SK-N-SH (cell line): ENCODE results near the gene IRX2. TPM values are rescaled to one million over a fixed set of nuclear protein-coding genes. Genes with fewer than 3 reads are reported as not detected.

Experiments used
- CTCF ChIA-PET: fragments of 300-600, 350-600 bp; formaldehyde crosslinking; extraction: SDS; loops from one replicate; lab custom pipeline; 2021; lab: Yijun Ruan, JAX
- POLR2A ChIA-PET: fragments of 350-600 bp; sonication (Branson Sonifier 250); formaldehyde crosslinking; extraction: SDS; loops from one replicate; lab custom pipeline; 2020; ENCODE audit warnings: antibody characterized with exemption, inconsistent platforms; lab: Yijun Ruan, JAX
- DNase-seq: peaks from one replicate; pipeline ENCODE4 v3.0.0; 2012
- H2AFZ ChIP-seq: fragments of 200-600 bp; sonication (generic); 2 replicates; pipeline ENCODE4 v1.8.1; 2016; ENCODE audit warnings: antibody characterized with exemption, mild to moderate bottlenecking, low read depth
- H3F3A ChIP-seq: fragments of 200-600 bp; sonication (generic); replicated peaks from 2 replicates; pipeline ENCODE3; 2016; ENCODE audit warnings: antibody characterized with exemption, mild to moderate bottlenecking; ENCODE audit not compliant: insufficient read depth
- H3K27ac ChIP-seq, 2 experiments: fragments of 200-500 bp in 1 of 2; fragments of 200-600 bp in 1 of 2; sonication (Bioruptor generic) in 1 of 2; sonication (generic), shearing (Covaris generic) in 1 of 2; 2 replicates each; pipeline versions ENCODE4 v1.5.1 to v1.6.1; 2014 to 2016; ENCODE audit warnings: low read depth in 2 of 2, inconsistent platforms in 1 of 2, low read length in 1 of 2, mild to moderate bottlenecking in 1 of 2, mixed read lengths in 1 of 2
- H3K27me3 ChIP-seq: fragments of 200-600 bp; sonication (generic), shearing (Covaris generic); 2 replicates; pipeline ENCODE4 v1.6.1; 2016; ENCODE audit warnings: mixed run types; ENCODE audit not compliant: insufficient read depth
- H3K36me3 ChIP-seq, 2 experiments: fragments of 200-500 bp in 1 of 2; fragments of 200-600 bp in 1 of 2; sonication (Bioruptor generic) in 1 of 2; sonication (generic) in 1 of 2; replicated peaks in 1 of 2; 2 replicates each; pipeline versions ENCODE3 to v1.5.1; 2014 to 2016; ENCODE audit warnings: low read length in 1 of 2, mild to moderate bottlenecking in 1 of 2; ENCODE audit not compliant: insufficient read depth in 2 of 2, control insufficient read depth in 1 of 2
- H3K4me1 ChIP-seq, 2 experiments: fragments of 200-500 bp in 1 of 2; fragments of 200-600 bp in 1 of 2; sonication (Bioruptor generic) in 1 of 2; sonication (generic), shearing (Covaris generic) in 1 of 2; 2 replicates each; pipeline versions ENCODE4 v1.5.1 to v1.6.1; 2014 to 2016; ENCODE audit warnings: low read depth in 1 of 2, low read length in 1 of 2, mixed run types in 1 of 2; ENCODE audit not compliant: insufficient read depth in 2 of 2, control insufficient read depth in 1 of 2
- H3K4me2 ChIP-seq: fragments of 200-600 bp; sonication (generic), shearing (Covaris generic); 2 replicates; pipeline ENCODE4 v1.6.1; 2017; ENCODE audit warnings: mixed run types
- H3K4me3 ChIP-seq, 2 experiments: fragments of 200-500 bp in 1 of 2; fragments of 200-600 bp in 1 of 2; sonication (Bioruptor generic) in 1 of 2; sonication (generic), shearing (Covaris generic) in 1 of 2; 2 replicates each; pipeline versions ENCODE4 v1.5.1 to v1.8.1; 2014 to 2016; ENCODE audit warnings: low read depth in 2 of 2, inconsistent platforms in 1 of 2, low read length in 1 of 2, mild to moderate bottlenecking in 1 of 2, mixed read lengths in 1 of 2, moderate library complexity in 1 of 2
- H3K79me2 ChIP-seq: fragments of 200-600 bp; sonication (generic); 2 replicates; pipeline ENCODE4 v1.8.1; 2017; ENCODE audit warnings: mild to moderate bottlenecking; ENCODE audit not compliant: insufficient read depth
- H3K9ac ChIP-seq: fragments of 200-600 bp; sonication (generic); 2 replicates; pipeline ENCODE4 v1.6.1; 2017; ENCODE audit warnings: mixed run types
- H3K9me2 ChIP-seq: fragments of 200-600 bp; sonication (generic); 2 replicates; pipeline ENCODE4 v1.6.1; 2017; ENCODE audit warnings: mixed run types
- H3K9me3 ChIP-seq: fragments of 200-600 bp; sonication (generic); 2 replicates; pipeline ENCODE4 v1.6.1; 2017; ENCODE audit warnings: mixed run types, mild to moderate bottlenecking, moderate library complexity
- H4K20me1 ChIP-seq: fragments of 200-600 bp; sonication (generic); 2 replicates; pipeline ENCODE4 v1.6.1; 2017; ENCODE audit warnings: mild to moderate bottlenecking, mixed run types; ENCODE audit not compliant: insufficient read depth
- ELF1 ChIP-seq: IDR thresholded peaks from 2 replicates; pipeline ENCODE4 v1.4.0; 2012
- EP300 ChIP-seq, 2 experiments: IDR thresholded peaks; 2 replicates each; pipeline versions ENCODE4 v1.4.0 to v1.6.1; 2012; ENCODE audit warnings: borderline replicate concordance in 1 of 2, low read depth in 1 of 2, low read length in 1 of 2
- FOSL2 ChIP-seq: IDR thresholded peaks from 2 replicates; pipeline ENCODE4 v1.4.0; 2012; ENCODE audit warnings: low read depth, mild to moderate bottlenecking, moderate library complexity, borderline replicate concordance
- FOXJ3 ChIP-seq: sonication (generic); formaldehyde crosslinking; IDR thresholded peaks from 2 replicates; pipeline ENCODE4 v1.5.1; 2020; ENCODE audit warnings: mild to moderate bottlenecking, missing genetic modification reagents
- GATA2 ChIP-seq: sonication (generic); formaldehyde crosslinking; IDR thresholded peaks from 2 replicates; pipeline ENCODE4 v1.5.0; 2020; ENCODE audit warnings: mild to moderate bottlenecking, missing genetic modification reagents
- JUND ChIP-seq: IDR thresholded peaks from 2 replicates; pipeline ENCODE4 v1.4.0; 2012
- PBX3 ChIP-seq: IDR thresholded peaks from 2 replicates; pipeline ENCODE4; 2012
- POLR2AphosphoS5 ChIP-seq: IDR thresholded peaks from 2 replicates; pipeline ENCODE4 v1.6.1; 2012; ENCODE audit warnings: low read depth, low read length
- RCOR1 ChIP-seq: fragments of 150-350 bp; IDR thresholded peaks from 2 replicates; pipeline ENCODE4 v1.6.1; 2017; ENCODE audit warnings: antibody characterized with exemption, low read length
- SMC3 ChIP-seq: IDR thresholded peaks from 2 replicates; pipeline ENCODE4 v1.6.1; 2012; ENCODE audit warnings: low read depth, low read length, improper control_type of control experiment
- TAF1 ChIP-seq: IDR thresholded peaks from 2 replicates; pipeline ENCODE4 v1.6.1; 2012; ENCODE audit warnings: low read depth, mild to moderate bottlenecking, low read length, moderate library complexity, borderline replicate concordance
- TCF12 ChIP-seq: IDR thresholded peaks from 2 replicates; pipeline ENCODE4 v1.4.0; 2012
- TEAD4 ChIP-seq: IDR thresholded peaks from 2 replicates; pipeline ENCODE4 v1.4.0; 2012; ENCODE audit warnings: mild to moderate bottlenecking, borderline replicate concordance; ENCODE audit not compliant: insufficient read depth
- USF2 ChIP-seq: fragments of 150-350 bp; IDR thresholded peaks from 2 replicates; pipeline ENCODE4 v1.6.1; 2017; ENCODE audit warnings: antibody characterized with exemption, low read length, low read depth, borderline replicate concordance
- YY1 ChIP-seq: IDR thresholded peaks from 2 replicates; pipeline ENCODE4 v1.4.0; 2012; ENCODE audit warnings: low read depth, mild to moderate bottlenecking
- WGBS: methylation state at CpG from one replicate; pipeline ENCODE4 v1.1.6; 2017; ENCODE audit warnings: low lambda C conversion rate; 5-methylcytosine and 5-hydroxymethylcytosine counted together
- polyA plus RNA-seq, 3 experiments: library from polyadenylated mRNA; depleted of rRNA; stranded (reverse); fragments of >200 nt; gene quantifications; 2 replicates each; pipeline ENCODE4 v1.2.3, GENCODE V29; 2012

Gene IRX2
- polyA plus RNA-seq, 1 of the 3 experiments (the other 2 are of a cell fraction) = not detected

GRCh38 chr5:2732004-2732403 is 19.5 kb downstream of the IRX2 start:
- no peaks in the 10 kb centered on the region for H3F3A ChIP-seq
- H3K4me3 ChIP-seq = no peak overlapping the region
- H3K27ac ChIP-seq = no peak overlapping the region
- H3K9me3 ChIP-seq = no peaks in the 10 kb centered on the region
- CTCF ChIA-PET = no interaction called here
- TF ChIP-seq POLR2AphosphoS5 (no peak), RCOR1 (no peak), TEAD4 (no peak), JUND (no peak), TCF12 (no peak), FOSL2 (no peak), GATA2 (CRISPR knock-in tag) (no peak), ELF1 (no peak), SMC3 (no peak), EP300 (IDR thresholded peaks at IDR 0.05; ENCODE audit: borderline replicate concordance in 1 of 2, low read depth in 1 of 2, low read length in 1 of 2) (no peak), YY1 (no peak), TAF1 (no peak), FOXJ3 (CRISPR knock-in tag) (no peak)
- TF ChIP-seq, all 33 proteins: peak for 0
- no peak overlapping the region for H3K9ac ChIP-seq
- H3K4me2 ChIP-seq = no peak overlapping the region
- POLR2A ChIA-PET = no interaction called here
- WGBS = 2% methylated on average over 4 of the region's 4 CpGs
- no peaks in the 10 kb centered on the region for H3K4me1 ChIP-seq
- peaks cover 24% of the 10 kb centered on the region for H3K27me3 ChIP-seq
- no peaks in the 10 kb centered on the region for H4K20me1 ChIP-seq
- H2AFZ ChIP-seq = no peak overlapping the region
- no peak for DNase-seq
- no peaks in the 10 kb centered on the region for H3K79me2 ChIP-seq
- no peaks in the 10 kb centered on the region for H3K36me3 ChIP-seq
- H3K9me2 ChIP-seq = no peaks in the 10 kb centered on the region

GRCh38 chr5:2729189-2729588 is 22.3 kb downstream of the IRX2 start:
- Histone ChIP-seq H3F3A (no peaks in the 10 kb centered on the region), H3K9me2 (no peaks in the 10 kb centered on the region), H3K79me2 (no peaks in the 10 kb centered on the region), H3K4me3 (no peak overlapping the region), H3K36me3 (no peaks in the 10 kb centered on the region), H3K4me1 (no peaks in the 10 kb centered on the region), H3K27me3 (peaks cover 43% of the 10 kb centered on the region), H3K9me3 (no peaks in the 10 kb centered on the region), H3K4me2 (no peak overlapping the region), H2AFZ (no peak overlapping the region), H4K20me1 (no peaks in the 10 kb centered on the region), H3K27ac (no peak overlapping the region), H3K9ac (no peak overlapping the region)
- 6% methylated on average over 7 of the region's 7 CpGs for WGBS
- ChIA-PET CTCF (no interaction called here), POLR2A (no interaction called here)
- no peak for TF ChIP-seq SMC3
- no peak for TF ChIP-seq USF2
- no peak for TF ChIP-seq FOXJ3 (CRISPR knock-in tag)
- no peak for TF ChIP-seq TCF12
- no peak for TF ChIP-seq PBX3
- DNase-seq = no peak
